Measurements from ENCODE around the gene ENTHD1.

The ENTHD1 gene

DNA sequence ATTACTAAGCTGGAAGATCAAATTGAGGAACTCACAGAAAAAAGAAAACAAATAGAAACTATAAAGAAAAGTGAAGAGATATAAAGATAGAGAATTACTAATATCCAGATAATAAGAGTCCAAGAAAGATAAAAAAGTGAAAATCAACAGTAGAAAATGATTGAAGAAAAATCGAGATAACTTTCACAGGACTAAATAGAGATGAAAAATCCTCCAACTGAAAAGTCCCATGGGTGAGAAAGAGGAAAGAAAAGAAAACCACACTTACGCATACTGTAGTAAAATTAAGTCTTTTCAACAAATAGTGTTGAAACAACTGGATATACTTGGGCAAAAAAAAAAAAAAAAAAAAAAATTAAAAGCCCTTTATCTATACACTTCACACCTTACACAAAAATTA, 60.0 kb downstream of the ENTHD1 start:
- CTCF ChIA-PET = no interaction called here

GRCh38 chr22:39833093-39833492, 60.5 kb downstream of the ENTHD1 start:
- H3K4me1 ChIP-seq (ENCODE audit: control extremely low read depth in 1 of 4, control insufficient read depth in 4 of 4, insufficient read depth in 4 of 4, low read length in 3 of 4) = peaks cover 0 to 3% (median 0%) of the 10 kb centered on the region in 4 experiments
- peaks cover 0 to 13% (median 2%) of the 10 kb centered on the region in 5 experiments for H3K27me3 ChIP-seq (replicated peaks in 2 of 5; ENCODE audit: control insufficient read depth in 4 of 5, insufficient read depth in 5 of 5, low read length in 4 of 5)
- no peaks in the 10 kb centered on the region for H3K36me3 ChIP-seq (ENCODE audit: control insufficient read depth in 4 of 4, insufficient read depth in 4 of 4, low read length in 3 of 4)
- no peak overlapping the region for H3K27ac ChIP-seq (ENCODE audit: insufficient read depth in 1 of 2, low read depth in 1 of 2, low read length in 2 of 2, poor library complexity in 1 of 2, severe bottlenecking in 2 of 2)
- POLR2A ChIA-PET = no interaction called here
- WGBS (ENCODE audit: insufficient coverage) = no CpG with 5 or more reads among the region's 1 CpG
- CTCF ChIA-PET = no interaction called here
- H3K9me3 ChIP-seq (ENCODE audit: control extremely low read depth in 1 of 5, control insufficient read depth in 4 of 5, insufficient read depth in 2 of 5, low read depth in 1 of 5, low read length in 4 of 5) = peaks cover 0 to 4% (median 0%) of the 10 kb centered on the region in 5 experiments
- no peak overlapping the region for H3K4me3 ChIP-seq (ENCODE audit: control insufficient read depth in 1 of 7, extremely low read depth in 1 of 7, insufficient read depth in 4 of 7, low read depth in 2 of 7, low read length in 6 of 7)
- DNase-seq = no peak

More for the DNA sequence above, 60.0 kb downstream of the ENTHD1 start:
- WGBS (ENCODE audit: insufficient coverage) = no CpG with 5 or more reads among the region's 2 CpGs
- H3K27me3 ChIP-seq (replicated peaks in 2 of 5; ENCODE audit: control insufficient read depth in 4 of 5, insufficient read depth in 5 of 5, low read length in 4 of 5) = peaks cover 0 to 11% (median 2%) of the 10 kb centered on the region in 5 experiments
- POLR2A ChIA-PET = no interaction called here
- H3K4me1 ChIP-seq (ENCODE audit: control extremely low read depth in 1 of 4, control insufficient read depth in 4 of 4, insufficient read depth in 4 of 4, low read length in 3 of 4) = peaks cover 0 to 3% (median 0%) of the 10 kb centered on the region in 4 experiments
- peaks cover 0 to 4% (median 0%) of the 10 kb centered on the region in 5 experiments for H3K9me3 ChIP-seq (ENCODE audit: control extremely low read depth in 1 of 5, control insufficient read depth in 4 of 5, insufficient read depth in 2 of 5, low read depth in 1 of 5, low read length in 4 of 5)
- no peak overlapping the region for H3K4me3 ChIP-seq (ENCODE audit: control insufficient read depth in 1 of 7, extremely low read depth in 1 of 7, insufficient read depth in 4 of 7, low read depth in 2 of 7, low read length in 6 of 7)
- no peak for DNase-seq
- no peak overlapping the region for H3K27ac ChIP-seq (ENCODE audit: insufficient read depth in 1 of 2, low read depth in 1 of 2, low read length in 2 of 2, poor library complexity in 1 of 2, severe bottlenecking in 2 of 2)
- no peaks in the 10 kb centered on the region for H3K36me3 ChIP-seq (ENCODE audit: control insufficient read depth in 4 of 4, insufficient read depth in 4 of 4, low read length in 3 of 4)

DNA sequence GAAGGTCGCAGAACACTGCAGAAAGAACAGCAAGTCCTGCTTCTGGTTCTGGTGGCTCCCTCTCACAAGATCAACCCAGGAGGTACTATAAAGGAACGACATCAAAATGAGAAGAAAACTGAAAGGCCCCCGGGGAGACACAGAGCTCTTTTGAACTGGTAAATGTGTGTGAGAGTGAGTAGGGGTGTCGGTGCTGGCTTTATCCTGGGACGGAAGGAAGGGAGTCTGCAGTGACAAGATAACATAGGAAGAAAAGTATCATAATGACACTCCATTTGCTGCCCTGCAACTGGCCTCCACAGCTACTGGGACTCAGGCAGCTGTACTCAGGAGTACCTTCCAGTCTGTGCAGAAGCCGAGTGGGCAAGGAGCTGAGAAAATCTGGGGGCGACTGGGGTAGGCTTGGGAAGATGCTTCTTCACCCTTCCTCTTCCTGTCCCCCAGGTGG, 60.9 kb downstream of the ENTHD1 start:
- peak in 2 of 3 donors; percentile 26 to 58 for DNase-seq
- no peak overlapping the region for H3K4me3 ChIP-seq (ENCODE audit: control insufficient read depth in 1 of 7, extremely low read depth in 1 of 7, insufficient read depth in 4 of 7, low read depth in 2 of 7, low read length in 6 of 7)
- 76% methylated on average over 3 of the region's 7 CpGs for whole genome bisulfite sequencing (ENCODE audit: insufficient coverage)
- peaks cover 0 to 12% (median 2%) of the 10 kb centered on the region in 5 experiments for H3K27me3 ChIP-seq (replicated peaks in 2 of 5; ENCODE audit: control insufficient read depth in 4 of 5, insufficient read depth in 5 of 5, low read length in 4 of 5)
- POLR2A ChIA-PET = no interaction called here
- CTCF ChIA-PET = interaction anchor here (1.1 kb wide), 1 partner anchor 40 kb away, joined by 3 read pairs; no protein-coding TSS in a partner anchor
- H3K27ac ChIP-seq (ENCODE audit: insufficient read depth in 1 of 2, low read depth in 1 of 2, low read length in 2 of 2, poor library complexity in 1 of 2, severe bottlenecking in 2 of 2) = peak overlapping the region in 1 of 2 experiments; percentile 19
- H3K9me3 ChIP-seq (ENCODE audit: control extremely low read depth in 1 of 5, control insufficient read depth in 4 of 5, insufficient read depth in 2 of 5, low read depth in 1 of 5, low read length in 4 of 5) = peaks cover 0 to 4% (median 0%) of the 10 kb centered on the region in 5 experiments
- H3K4me1 ChIP-seq (ENCODE audit: control extremely low read depth in 1 of 4, control insufficient read depth in 4 of 4, insufficient read depth in 4 of 4, low read length in 3 of 4) = peaks cover 0 to 3% (median 0%) of the 10 kb centered on the region in 4 experiments
- H3K36me3 ChIP-seq (ENCODE audit: control insufficient read depth in 4 of 4, insufficient read depth in 4 of 4, low read length in 3 of 4) = no peaks in the 10 kb centered on the region

GRCh38 chr22:39825661-39826102, 67.9 kb downstream of the ENTHD1 start:
- H3K9me3 ChIP-seq (ENCODE audit: control extremely low read depth in 1 of 5, control insufficient read depth in 4 of 5, insufficient read depth in 2 of 5, low read depth in 1 of 5, low read length in 4 of 5) = no peaks in the 10 kb centered on the region
- H3K27me3 ChIP-seq (replicated peaks in 2 of 5; ENCODE audit: control insufficient read depth in 4 of 5, insufficient read depth in 5 of 5, low read length in 4 of 5) = peaks cover 0 to 7% (median 0%) of the 10 kb centered on the region in 5 experiments
- H3K4me1 ChIP-seq (ENCODE audit: control extremely low read depth in 1 of 4, control insufficient read depth in 4 of 4, insufficient read depth in 4 of 4, low read length in 3 of 4) = peaks cover 0 to 3% (median 0%) of the 10 kb centered on the region in 4 experiments
- 100% methylated on average over 3 of the region's 3 CpGs for WGBS (ENCODE audit: insufficient coverage)
- no peak overlapping the region for H3K27ac ChIP-seq (ENCODE audit: insufficient read depth in 1 of 2, low read depth in 1 of 2, low read length in 2 of 2, poor library complexity in 1 of 2, severe bottlenecking in 2 of 2)
- POLR2A ChIA-PET = interaction anchor here (0.7 kb wide), 1 partner anchor 9 kb away, joined by 3 read pairs; no protein-coding TSS in a partner anchor
- DNase-seq = no peak
- CTCF ChIA-PET = no interaction called here
- no peaks in the 10 kb centered on the region for H3K36me3 ChIP-seq (ENCODE audit: control insufficient read depth in 4 of 4, insufficient read depth in 4 of 4, low read length in 3 of 4)
- no peak overlapping the region for H3K4me3 ChIP-seq (ENCODE audit: control insufficient read depth in 1 of 7, extremely low read depth in 1 of 7, insufficient read depth in 4 of 7, low read depth in 2 of 7, low read length in 6 of 7)

DNA sequence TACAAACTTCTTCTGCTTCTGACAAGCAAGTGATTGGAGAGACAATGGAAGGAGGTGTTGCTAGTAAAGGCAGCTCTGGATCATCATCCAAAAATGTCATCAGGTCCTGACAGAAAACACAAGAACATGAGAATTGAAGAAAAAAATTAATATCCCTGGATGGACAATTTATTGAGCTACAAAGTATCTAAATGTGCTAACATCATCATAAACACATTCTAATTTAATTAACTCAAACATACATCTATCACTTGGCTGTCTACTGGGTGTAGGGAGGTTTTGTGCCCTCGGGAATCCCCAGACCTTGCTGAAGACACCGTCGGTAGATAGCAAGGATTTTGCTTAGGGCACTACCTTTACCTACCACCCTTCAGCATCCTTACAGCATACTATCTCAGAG, 72.6 kb downstream of the ENTHD1 start:
- no peaks in the 10 kb centered on the region for H3K36me3 ChIP-seq (ENCODE audit: control insufficient read depth in 4 of 4, insufficient read depth in 4 of 4, low read length in 3 of 4)
- no peak for DNase-seq
- ChIA-PET CTCF (interaction anchor here (1.0 kb wide), 1 partner anchor 9 kb away, joined by 3 read pairs; no protein-coding TSS in a partner anchor), POLR2A (no interaction called here)
- no peak overlapping the region for H3K27ac ChIP-seq (ENCODE audit: insufficient read depth in 1 of 2, low read depth in 1 of 2, low read length in 2 of 2, poor library complexity in 1 of 2, severe bottlenecking in 2 of 2)
- no peak overlapping the region for H3K4me3 ChIP-seq (ENCODE audit: control insufficient read depth in 1 of 7, extremely low read depth in 1 of 7, insufficient read depth in 4 of 7, low read depth in 2 of 7, low read length in 6 of 7)
- no CpG with 5 or more reads among the region's 3 CpGs for WGBS (ENCODE audit: insufficient coverage)
- no peaks in the 10 kb centered on the region for H3K9me3 ChIP-seq (ENCODE audit: control extremely low read depth in 1 of 5, control insufficient read depth in 4 of 5, insufficient read depth in 2 of 5, low read depth in 1 of 5, low read length in 4 of 5)
- peaks cover 0 to 5% (median 2%) of the 10 kb centered on the region in 4 experiments for H3K4me1 ChIP-seq (ENCODE audit: control extremely low read depth in 1 of 4, control insufficient read depth in 4 of 4, insufficient read depth in 4 of 4, low read length in 3 of 4)
- H3K27me3 ChIP-seq (replicated peaks in 2 of 5; ENCODE audit: control insufficient read depth in 4 of 5, insufficient read depth in 5 of 5, low read length in 4 of 5) = peaks cover 0 to 3% (median 0%) of the 10 kb centered on the region in 5 experiments

GRCh38 chr22:39820256-39820655, 73.3 kb downstream of the ENTHD1 start:
- DNase-seq = peak in 1 of 3 donors; percentile 20
- H3K36me3 ChIP-seq (ENCODE audit: control insufficient read depth in 4 of 4, insufficient read depth in 4 of 4, low read length in 3 of 4) = no peaks in the 10 kb centered on the region
- H3K27me3 ChIP-seq (replicated peaks in 2 of 5; ENCODE audit: control insufficient read depth in 4 of 5, insufficient read depth in 5 of 5, low read length in 4 of 5) = peaks cover 0 to 3% (median 0%) of the 10 kb centered on the region in 5 experiments
- no peak overlapping the region for H3K27ac ChIP-seq (ENCODE audit: insufficient read depth in 1 of 2, low read depth in 1 of 2, low read length in 2 of 2, poor library complexity in 1 of 2, severe bottlenecking in 2 of 2)
- H3K9me3 ChIP-seq (ENCODE audit: control extremely low read depth in 1 of 5, control insufficient read depth in 4 of 5, insufficient read depth in 2 of 5, low read depth in 1 of 5, low read length in 4 of 5) = no peaks in the 10 kb centered on the region
- H3K4me3 ChIP-seq (ENCODE audit: control insufficient read depth in 1 of 7, extremely low read depth in 1 of 7, insufficient read depth in 4 of 7, low read depth in 2 of 7, low read length in 6 of 7) = no peak overlapping the region
- CTCF ChIA-PET = no interaction called here
- POLR2A ChIA-PET = no interaction called here
- peaks cover 0 to 5% (median under 1%) of the 10 kb centered on the region in 4 experiments for H3K4me1 ChIP-seq (ENCODE audit: control extremely low read depth in 1 of 4, control insufficient read depth in 4 of 4, insufficient read depth in 4 of 4, low read length in 3 of 4)
- 98% methylated on average over 4 of the region's 4 CpGs for WGBS (ENCODE audit: insufficient coverage)

DNA sequence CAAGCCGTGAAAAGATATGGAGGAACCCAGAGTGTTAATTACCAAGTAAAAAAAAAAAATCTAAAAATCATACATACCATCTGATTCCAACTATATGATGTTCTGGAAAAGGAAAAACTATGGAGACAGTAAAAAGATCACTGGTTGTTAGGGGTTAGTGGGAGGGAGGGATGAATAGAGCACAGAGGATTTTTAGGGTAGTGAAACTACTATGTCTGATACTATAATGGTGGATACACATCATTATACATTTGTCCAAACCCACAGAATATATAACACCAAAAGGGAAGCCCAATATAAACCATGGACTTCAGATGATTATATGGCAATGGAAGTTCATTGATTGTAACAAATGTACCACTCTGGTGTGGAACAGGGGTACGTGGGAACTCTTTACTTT, 74.1 kb downstream of the ENTHD1 start:
- Histone ChIP-seq H3K27me3 (replicated peaks in 2 of 5; ENCODE audit: control insufficient read depth in 4 of 5, insufficient read depth in 5 of 5, low read length in 4 of 5) (peaks cover 0 to under 1% (median 0%) of the 10 kb centered on the region in 5 experiments), H3K9me3 (ENCODE audit: control extremely low read depth in 1 of 5, control insufficient read depth in 4 of 5, insufficient read depth in 2 of 5, low read depth in 1 of 5, low read length in 4 of 5) (no peaks in the 10 kb centered on the region), H3K4me3 (ENCODE audit: control insufficient read depth in 1 of 7, extremely low read depth in 1 of 7, insufficient read depth in 4 of 7, low read depth in 2 of 7, low read length in 6 of 7) (no peak overlapping the region), H3K27ac (ENCODE audit: insufficient read depth in 1 of 2, low read depth in 1 of 2, low read length in 2 of 2, poor library complexity in 1 of 2, severe bottlenecking in 2 of 2) (no peak overlapping the region), H3K36me3 (ENCODE audit: control insufficient read depth in 4 of 4, insufficient read depth in 4 of 4, low read length in 3 of 4) (no peaks in the 10 kb centered on the region), H3K4me1 (ENCODE audit: control extremely low read depth in 1 of 4, control insufficient read depth in 4 of 4, insufficient read depth in 4 of 4, low read length in 3 of 4) (peaks cover 0 to 5% (median under 1%) of the 10 kb centered on the region in 4 experiments)
- WGBS (ENCODE audit: insufficient coverage) = no CpG with 5 or more reads among the region's 2 CpGs
- CTCF ChIA-PET = no interaction called here
- POLR2A ChIA-PET = interaction anchor here (0.6 kb wide), 1 partner anchor 156 kb away, joined by 3 read pairs; no protein-coding TSS in a partner anchor
- DNase-seq = no peak
